ENCODE results near the gene LRRK1.

The LRRK1 gene

DNA sequence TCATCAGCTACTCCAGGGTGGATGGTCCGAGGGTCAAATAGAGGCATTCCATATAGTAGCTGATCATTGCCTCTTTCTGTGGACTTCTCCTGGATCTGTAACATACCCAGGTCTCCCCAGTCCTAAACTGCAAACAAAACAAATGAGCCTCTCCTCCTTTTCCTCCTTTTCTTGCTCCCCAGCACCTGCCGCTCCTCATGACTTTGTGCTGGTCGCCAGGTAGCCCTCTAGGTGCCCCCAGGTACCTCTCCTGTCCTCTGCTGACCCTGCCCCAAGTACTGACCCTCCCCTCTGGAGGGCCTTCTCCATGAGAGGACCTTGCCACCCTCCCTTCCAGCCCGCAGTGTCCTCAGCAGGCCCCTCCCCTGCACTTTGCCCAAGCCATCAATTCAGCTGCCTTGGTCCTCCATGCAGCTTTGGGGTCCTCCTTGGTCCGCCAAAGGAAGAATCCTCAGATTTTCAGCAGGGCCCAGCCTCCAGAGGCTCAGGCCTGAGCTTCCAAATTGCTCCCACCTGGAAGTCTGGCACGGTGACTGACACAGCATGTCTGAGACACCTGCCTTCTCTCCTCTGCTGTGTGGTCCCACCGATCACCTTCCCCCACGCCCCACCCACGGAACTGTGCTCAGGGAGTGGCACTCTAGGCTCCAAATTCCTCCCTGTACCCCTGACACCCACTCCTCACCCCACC, 111.0 kb downstream of the LRRK1 start:
- in situ Hi-C loops (cut with MboI; ENCODE audit: low sequenced_read_pairs, unreplicated experiment), result no loop called here
- TF ChIP-seq, protein P1, sequence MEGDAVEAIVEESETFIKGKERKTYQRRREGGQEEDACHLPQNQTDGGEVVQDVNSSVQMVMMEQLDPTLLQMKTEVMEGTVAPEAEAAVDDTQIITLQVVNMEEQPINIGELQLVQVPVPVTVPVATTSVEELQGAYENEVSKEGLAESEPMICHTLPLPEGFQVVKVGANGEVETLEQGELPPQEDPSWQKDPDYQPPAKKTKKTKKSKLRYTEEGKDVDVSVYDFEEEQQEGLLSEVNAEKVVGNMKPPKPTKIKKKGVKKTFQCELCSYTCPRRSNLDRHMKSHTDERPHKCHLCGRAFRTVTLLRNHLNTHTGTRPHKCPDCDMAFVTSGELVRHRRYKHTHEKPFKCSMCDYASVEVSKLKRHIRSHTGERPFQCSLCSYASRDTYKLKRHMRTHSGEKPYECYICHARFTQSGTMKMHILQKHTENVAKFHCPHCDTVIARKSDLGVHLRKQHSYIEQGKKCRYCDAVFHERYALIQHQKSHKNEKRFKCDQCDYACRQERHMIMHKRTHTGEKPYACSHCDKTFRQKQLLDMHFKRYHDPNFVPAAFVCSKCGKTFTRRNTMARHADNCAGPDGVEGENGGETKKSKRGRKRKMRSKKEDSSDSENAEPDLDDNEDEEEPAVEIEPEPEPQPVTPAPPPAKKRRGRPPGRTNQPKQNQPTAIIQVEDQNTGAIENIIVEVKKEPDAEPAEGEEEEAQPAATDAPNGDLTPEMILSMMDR (IDR thresholded peaks at IDR 0.05; ENCODE audit: borderline replicate concordance, control extremely low read depth, extremely low read depth, insufficient read depth, missing control alignments), result no peak
- DNase-seq (ENCODE audit: low spot score), result no peak

DNA sequence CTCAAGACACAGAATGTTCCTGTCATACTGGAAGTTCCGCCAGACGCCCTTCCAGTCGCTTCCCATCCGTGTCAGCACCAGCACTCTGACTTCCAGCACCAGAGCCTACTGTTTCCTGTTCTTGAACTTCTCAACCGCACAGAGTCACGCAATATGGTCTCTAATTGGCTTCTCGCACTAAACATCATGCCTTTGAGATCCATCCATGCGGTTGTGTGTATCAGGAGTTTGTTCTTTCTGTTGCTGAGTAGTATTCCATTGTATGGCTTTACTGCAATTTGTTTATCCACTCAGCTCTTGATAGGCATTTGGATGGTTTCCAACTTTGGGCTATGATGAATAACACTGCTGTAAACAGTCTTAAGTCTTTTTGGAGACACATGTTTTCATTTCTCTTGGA, 112.1 kb downstream of the LRRK1 start:
- in situ Hi-C loops (cut with MboI; ENCODE audit: low sequenced_read_pairs, unreplicated experiment), result no loop called here
- TF ChIP-seq, protein P1 (IDR thresholded peaks at IDR 0.05; ENCODE audit: borderline replicate concordance, control extremely low read depth, extremely low read depth, insufficient read depth, missing control alignments), result no peak
- DNase-seq (ENCODE audit: low spot score), result no peak

DNA sequence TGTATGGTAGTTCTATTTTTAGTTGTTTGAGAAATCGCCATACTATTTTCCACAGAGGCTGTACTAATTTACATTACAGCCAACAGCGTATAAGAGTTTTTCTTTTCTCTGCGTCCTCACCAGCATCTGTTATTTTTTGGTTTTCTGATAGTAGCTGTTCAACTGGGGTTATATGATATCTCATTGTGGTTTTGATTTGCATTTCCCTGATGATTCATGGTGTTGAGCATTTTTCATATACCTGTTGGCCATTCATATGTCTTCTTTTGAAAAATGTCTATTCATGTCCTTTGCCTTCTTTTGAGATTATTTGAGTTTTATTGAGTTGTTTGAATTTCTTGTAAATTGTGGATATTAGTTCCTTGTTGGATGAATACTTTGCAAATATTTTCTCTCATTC, 114.6 kb downstream of the LRRK1 start:
- in situ Hi-C loops (cut with MboI; ENCODE audit: low sequenced_read_pairs, unreplicated experiment), result no loop called here

DNA sequence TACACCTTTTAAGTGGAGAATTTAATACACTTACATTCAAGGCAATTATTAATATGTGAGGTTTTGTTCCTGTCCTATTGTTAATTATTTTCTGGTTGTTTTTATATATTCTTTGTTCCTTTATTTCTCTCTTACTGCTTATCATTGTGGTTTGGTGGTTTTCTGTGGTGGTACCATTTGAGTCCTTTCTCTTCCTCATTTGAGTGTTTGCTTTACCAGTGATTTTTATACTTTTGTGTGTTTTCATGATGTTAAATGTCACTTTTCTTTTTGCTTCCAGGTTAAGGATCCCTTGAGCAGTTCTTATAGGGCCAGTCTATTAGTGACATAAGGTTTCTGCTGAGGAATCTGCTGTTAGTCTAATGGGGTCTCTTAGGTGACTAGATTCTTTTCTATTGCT, 116.5 kb downstream of the LRRK1 start:
- TF ChIP-seq, protein P1 (IDR thresholded peaks at IDR 0.05; ENCODE audit: borderline replicate concordance, control extremely low read depth, extremely low read depth, insufficient read depth, missing control alignments), result no peak
- in situ Hi-C loops (cut with MboI; ENCODE audit: low sequenced_read_pairs, unreplicated experiment), result no loop called here
- DNase-seq (ENCODE audit: low spot score), result no peak

More for the DNA sequence above, 114.6 kb downstream of the LRRK1 start:
- TF ChIP-seq, protein P1 (IDR thresholded peaks at IDR 0.05; ENCODE audit: borderline replicate concordance, control extremely low read depth, extremely low read depth, insufficient read depth, missing control alignments), result no peak
- DNase-seq (ENCODE audit: low spot score), result no peak

DNA sequence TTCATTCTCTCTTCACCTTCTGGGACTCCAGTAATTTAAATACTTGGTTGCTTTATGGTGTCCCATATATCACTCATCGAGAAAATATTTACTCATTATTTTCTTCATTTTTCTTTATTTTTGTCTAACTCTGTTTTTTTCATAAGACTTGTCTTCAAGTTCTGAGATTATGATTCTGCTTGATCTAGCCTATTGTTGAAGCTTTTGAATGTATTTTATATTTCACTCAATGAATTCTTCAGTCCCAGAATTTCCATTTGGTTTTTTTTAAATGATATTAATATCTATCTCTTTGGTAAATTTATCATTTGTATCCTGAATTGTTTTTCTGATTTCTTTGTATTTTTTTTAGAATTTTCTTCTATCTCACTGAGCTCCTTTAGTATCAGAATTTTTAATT, 117.0 kb downstream of the LRRK1 start:
- TF ChIP-seq, protein P1 (IDR thresholded peaks at IDR 0.05; ENCODE audit: borderline replicate concordance, control extremely low read depth, extremely low read depth, insufficient read depth, missing control alignments), result no peak
- DNase-seq (ENCODE audit: low spot score), result no peak
- in situ Hi-C loops (cut with MboI; ENCODE audit: low sequenced_read_pairs, unreplicated experiment), result no loop called here

DNA sequence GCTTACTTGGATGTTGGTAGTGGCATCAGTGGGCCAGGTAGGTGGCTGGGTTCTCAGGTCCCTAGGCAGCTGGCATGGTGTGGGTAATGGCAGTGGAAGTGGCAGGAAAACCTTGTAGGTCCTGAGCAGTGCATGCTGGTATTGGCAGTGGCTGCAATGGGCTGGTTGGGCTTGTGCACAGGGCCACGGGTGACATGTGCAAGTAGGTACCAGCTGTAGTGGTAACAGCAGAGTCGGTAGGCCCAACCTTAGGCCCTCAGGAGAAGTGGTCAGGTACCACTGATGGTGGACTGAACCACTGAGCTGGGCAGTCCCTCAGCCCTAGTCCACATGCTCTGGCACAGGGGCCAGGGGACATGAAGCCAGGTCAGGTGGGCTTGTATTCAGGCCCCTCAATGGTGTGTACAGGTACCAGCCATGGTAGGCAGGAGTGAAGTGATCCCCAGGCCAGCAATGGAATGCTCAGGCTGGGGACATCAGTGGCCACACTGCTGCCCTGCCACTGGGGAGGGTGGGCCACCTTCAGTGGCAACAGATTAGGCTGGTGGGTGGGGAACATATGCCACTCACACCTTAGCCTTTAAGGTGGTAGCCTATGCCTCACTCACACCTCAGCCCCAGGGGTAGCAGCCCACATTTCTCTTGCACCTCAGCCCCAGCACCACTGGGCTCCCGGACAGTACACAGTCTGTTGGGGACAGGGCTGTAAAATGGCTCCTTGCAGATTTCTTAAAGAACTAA, 118.1 kb downstream of the LRRK1 start:
- in situ Hi-C loops (cut with MboI; ENCODE audit: low sequenced_read_pairs, unreplicated experiment), result no loop called here
- TF ChIP-seq, protein P1 (IDR thresholded peaks at IDR 0.05; ENCODE audit: borderline replicate concordance, control extremely low read depth, extremely low read depth, insufficient read depth, missing control alignments), result no peak
- DNase-seq (ENCODE audit: low spot score), result no peak

All from GM13976 (cell line).